Heart right ventricle (tissue), 16 donors: Measurements from ENCODE around the gene RASSF1. TPM values are rescaled to one million over a fixed set of nuclear protein-coding genes. Genes with fewer than 3 reads are reported as not detected.
A peak's percentile ranks its signal among the peaks of the same experiment; 100 is the strongest.

Experiments used
- ATAC-seq, 8 donors: fragments of 200-7000 bp; cut with Tn5 transposase; one replicate each; pipeline ENCODE4 v1.9.1; 2020; ENCODE audit warnings: mild to moderate bottlenecking in 8 of 8, moderate library complexity in 8 of 8, moderate number of reproducible peaks in 1 of 8
- DNase-seq, 2 donors: peaks; one replicate each; pipeline ENCODE4 v3.0.0-alpha.2; 2020
- H3K27ac ChIP-seq, 10 donors: fragments of 200-600 bp; sonication (generic) in 2 of 10; one replicate each; pipeline versions ENCODE4 v1.5.0 to v1.8.0; 2020 to 2022; ENCODE audit warnings: mild to moderate bottlenecking in 3 of 10
- H3K27me3 ChIP-seq, 7 donors: fragments of 200-600 bp; one replicate each; pipeline ENCODE4 v1.8.0; 2021 to 2022; ENCODE audit warnings: mild to moderate bottlenecking in 2 of 7
- H3K36me3 ChIP-seq, 9 donors: fragments of 200-600 bp; sonication (generic) in 1 of 9; one replicate each; pipeline versions ENCODE4 v1.5.0 to v1.8.0; 2020 to 2022; ENCODE audit warnings: mild to moderate bottlenecking in 2 of 9
- H3K4me1 ChIP-seq, 9 donors: fragments of 200-600 bp; sonication (generic) in 1 of 9; one replicate each; pipeline versions ENCODE4 v1.5.0 to v1.8.0; 2020 to 2022; ENCODE audit warnings: mild to moderate bottlenecking in 4 of 9
- H3K4me3 ChIP-seq, 10 donors: fragments of 200-600 bp; sonication (generic) in 2 of 10; one replicate each; pipeline versions ENCODE4 v1.5.0 to v1.8.0; 2020 to 2022; ENCODE audit warnings: mild to moderate bottlenecking in 7 of 10, moderate library complexity in 2 of 10
- H3K9me3 ChIP-seq, 11 donors: fragments of 200-600 bp in 10 of 11; sonication (generic) in 2 of 11; one replicate each; pipeline versions ENCODE4 v1.5.0 to v1.8.0; 2013 to 2022; ENCODE audit warnings: mild to moderate bottlenecking in 2 of 11, control low read depth in 1 of 11, moderate library complexity in 1 of 11
- CTCF ChIP-seq, 9 donors: fragments of 200-600 bp; sonication (generic) in 2 of 9; IDR thresholded peaks; one replicate each; pipeline versions ENCODE4 v1.5.0 to v1.8.0; 2021 to 2022; ENCODE audit warnings: antibody characterized with exemption in 9 of 9, mild to moderate bottlenecking in 5 of 9, moderate library complexity in 1 of 9
- WGBS, 2 donors: extraction: QIAGEN DNeasy Blood & Tissue Kit; methylation state at CpG; one replicate each; pipeline ENCODE4 v1.1.7; 2013; ENCODE audit warnings: inconsistent platforms in 1 of 2; 5-methylcytosine and 5-hydroxymethylcytosine counted together
- intact Hi-C, 10 donors: fragments of 100-400 bp; cut with DNase I; formaldehyde crosslinking; loops; one replicate each; pipeline versions ENCODE4 v1.11.1 to v1.14.2; 2022
- polyA plus RNA-seq, 2 donors: library from polyadenylated mRNA; stranded (reverse); fragments of 200-250 nt; gene quantifications; one replicate each; pipeline ENCODE4 v1.2.3, GENCODE V29; 2013
- total RNA-seq, 10 donors: library from RNA; stranded (reverse); fragmentation: NEBNext Ultra II Directional in 3 of 10; extraction: Animal tissue kit (Norgen Biotek cat#: 25700) in 3 of 10; gene quantifications; one replicate each; pipeline versions ENCODE4 v1.2.1 to v1.2.4, GENCODE V29; 2021 to 2023
- donor health status: Arrhythmogenic right ventricular cardiomyopathy.
- donor health status: ischemic (EF 13 %, LVEDD 7.1; RV severe dilation, severe dysfunction).
- donor health status: healthy with polysubstance abuse.
- donor health status: DM: no; HTN: yes; CAD: no.
- donor health status: DM: no; HTN: no; CAD: no.
- donor health status: ischemic (EF 25% LVEDD 6.9; RV normal size, moderate dysfunction).
- donor health status: ischemic (EF 25% LVEDD 5.7; RV mildly dilated, moderate dysfunction).
- donor health status: healthy.
- donor health status: DM: yes; HTN: yes; CAD: no.
- donor health status: Ischemic cardiomyopathy.
- donor health status: ischemic (EF 35%, LVEDD 5.7; RV mildly dilated, moderate dysfunction).
- donor health status: nonischemic (EF 11% LVEDD 7.7; RV severe dilation, severe dysfunction).
- donor health status: DM: yes; HTN: yes; CAD: no.
- donor health status: PGD.
- donor health status: ischemic (EF 29% LVEDD 5.4; RV normal size, mild dysfunction).
- donor health status: nonischemic (EF 23%, LVEDD 6.1; RV moderate dilation, normal function).

Gene RASSF1
- total and polyA plus RNA-seq, 12 donors, result 9.9 to 59.8 (median 13.1) TPM

DNA sequence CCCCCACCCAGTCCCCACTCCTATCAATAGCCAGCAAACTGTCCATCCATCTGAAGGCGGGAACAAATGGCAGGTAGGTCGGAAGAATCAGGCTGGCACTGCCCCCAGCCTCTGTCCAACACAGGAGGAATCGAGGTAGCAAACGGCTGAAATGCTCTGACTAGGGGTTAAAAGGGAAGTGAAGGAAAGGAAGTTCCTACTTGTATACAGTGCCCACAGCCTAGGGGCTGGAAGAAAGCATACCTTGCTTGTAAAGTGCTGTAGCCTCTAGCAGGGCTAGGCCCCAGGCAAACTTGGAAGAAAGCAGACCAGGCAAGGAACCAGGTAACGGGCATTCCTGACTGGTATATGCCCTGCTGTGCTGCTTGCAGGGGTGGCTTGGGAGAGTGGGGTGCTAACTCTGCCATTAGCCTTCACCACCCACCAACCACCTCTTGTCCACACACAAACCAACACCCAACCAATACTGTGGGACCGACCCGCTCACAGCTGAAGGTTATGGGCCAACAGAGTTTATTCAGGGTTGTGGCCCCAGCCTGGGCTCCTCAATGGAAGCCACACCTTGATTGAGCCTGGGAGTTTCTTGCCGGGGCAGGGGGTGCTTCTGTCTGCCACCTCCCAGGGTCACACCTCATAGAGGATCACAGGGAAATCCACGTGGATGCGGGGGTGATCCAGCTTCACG lies 15.0 kb downstream of the RASSF1 start:
- Histone ChIP-seq H3K27me3 (no peaks in the 10 kb centered on the region), H3K4me1 (peaks cover 21 to 70% (median 55%) of the 10 kb centered on the region in 9 donors), H3K27ac (peak overlapping the region; percentile 40 to 99 (median 96)), H3K4me3 (no peak overlapping the region), H3K9me3 (no peaks in the 10 kb centered on the region), H3K36me3 (peaks cover 0 to 41% (median 19%) of the 10 kb centered on the region in 9 donors)
- intact Hi-C loops, result loop anchor here in 3 of 10 donors (2.0 to 10.0 kb wide), 3 partner anchors 51 to 99 kb away; partner anchors contain the start of gene SEMA3B (in 1 of the 3)
- WGBS, 2 donors, result 88 to 95% methylated on average over 11 of the region's 11 CpGs
- no peak for TF ChIP-seq CTCF (IDR thresholded peaks at IDR 0.05)
- no peak for ATAC-seq
- DNase-seq, result no peak

DNA sequence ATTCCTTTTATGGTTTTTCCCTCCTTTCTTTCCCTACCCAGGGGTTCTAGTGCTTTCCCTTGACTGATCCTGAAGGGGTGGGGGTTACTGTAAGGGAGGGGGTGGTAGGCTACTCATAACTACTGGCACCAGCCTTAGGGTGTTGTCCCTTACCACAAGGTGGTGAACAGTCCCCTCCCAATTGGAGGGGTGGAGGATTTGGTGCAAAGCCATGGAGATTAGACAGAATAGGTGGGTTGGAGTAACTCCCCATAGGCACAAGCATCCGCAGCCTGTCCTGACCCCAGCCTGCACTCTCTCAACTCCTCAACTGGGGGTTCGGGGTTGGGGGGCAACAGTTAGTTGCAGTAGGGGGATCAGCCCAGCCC lies 15.5 kb downstream of the RASSF1 start:
- 84 to 88% methylated on average over 2 of the region's 2 CpGs for WGBS, 2 donors
- no peak for ATAC-seq
- H3K4me1 ChIP-seq, result peaks cover 25 to 75% (median 60%) of the 10 kb centered on the region in 9 donors
- H3K36me3 ChIP-seq, result peaks cover 0 to 36% (median 14%) of the 10 kb centered on the region in 9 donors
- no peak for DNase-seq
- no peaks in the 10 kb centered on the region for H3K9me3 ChIP-seq
- no peak for TF ChIP-seq CTCF (IDR thresholded peaks at IDR 0.05)
- peak overlapping the region; percentile 48 to 99 (median 97) for H3K27ac ChIP-seq
- H3K4me3 ChIP-seq, result no peak overlapping the region
- intact Hi-C loops, result loop anchor here in 3 of 10 donors (2.0 to 10.0 kb wide), 3 partner anchors 50 to 98 kb away; partner anchors contain the start of gene SEMA3B (in 1 of the 3)
- no peaks in the 10 kb centered on the region for H3K27me3 ChIP-seq

GRCh38 chr3:50324351-50325112 lies 16.1 kb downstream of the RASSF1 start:
- Histone ChIP-seq H3K4me1 (peaks cover 26 to 81% (median 66%) of the 10 kb centered on the region in 9 donors), H3K36me3 (peaks cover 0 to 36% (median 8%) of the 10 kb centered on the region in 9 donors), H3K9me3 (no peaks in the 10 kb centered on the region), H3K4me3 (peak overlapping the region in 1 of 10 donors; percentile 11), H3K27me3 (no peaks in the 10 kb centered on the region), H3K27ac (peak overlapping the region; percentile 91 to 99 (median 97))
- ATAC-seq (peak in 6 of 8 donors; percentile 7 to 26 (median 20)), DNase-seq (peak; percentile 78 to 82)
- WGBS, 2 donors, result 36 to 41% methylated on average over 4 of the region's 4 CpGs
- peak; percentile 76 to 93 (median 87) for TF ChIP-seq CTCF (IDR thresholded peaks at IDR 0.05)
- intact Hi-C loops, result loop anchor here in 5 of 10 donors (1.0 to 10.0 kb wide), 7 partner anchors 50 to 98 kb away; partner anchors contain the start of genes GNAI2 (in 1 of the 5) and SEMA3B (in 1 of the 5)

DNA sequence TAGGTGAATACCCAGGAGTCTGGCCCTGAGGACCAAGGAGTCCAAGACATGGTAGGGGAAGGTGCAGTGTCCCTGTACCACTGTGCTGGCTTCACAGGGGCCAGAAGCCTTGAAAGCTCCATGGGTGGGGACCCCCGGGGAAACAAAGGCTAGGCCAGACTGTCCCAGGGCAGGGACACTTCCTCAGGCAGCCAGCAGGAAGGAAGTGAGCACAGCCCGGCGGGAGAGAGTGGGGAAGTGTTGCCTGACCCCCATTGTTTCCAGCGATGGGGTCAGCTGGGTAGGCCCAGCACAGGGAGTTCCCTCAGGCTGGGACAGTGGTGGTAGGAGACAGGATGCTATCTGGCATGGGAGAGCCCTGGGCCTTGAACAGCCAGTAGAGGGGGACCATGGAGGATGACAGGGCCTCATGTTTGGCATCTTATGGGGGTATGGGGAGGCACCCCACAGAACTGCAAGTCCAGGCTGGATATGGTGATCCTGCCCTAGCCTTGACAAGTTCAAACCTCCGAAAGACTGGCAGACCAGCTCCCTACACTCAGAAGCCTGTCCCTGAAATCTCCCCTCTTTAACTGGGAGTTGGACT lies 16.9 kb downstream of the RASSF1 start:
- Histone ChIP-seq H3K4me3 (peak overlapping the region in 6 of 10 donors; percentile 12 to 86 (median 78)), H3K4me1 (peaks cover 29 to 85% (median 70%) of the 10 kb centered on the region in 9 donors), H3K36me3 (peaks cover 0 to 37% (median 12%) of the 10 kb centered on the region in 9 donors), H3K27me3 (no peaks in the 10 kb centered on the region), H3K9me3 (no peaks in the 10 kb centered on the region), H3K27ac (peak overlapping the region; percentile 91 to 99 (median 97))
- DNase-seq (peak; percentile 73 to 77), ATAC-seq (peak; percentile 1 to 58 (median 44))
- intact Hi-C loops, result loop anchor here in 5 of 10 donors (1.0 to 10.0 kb wide), 7 partner anchors 49 to 97 kb away; partner anchors contain the start of genes GNAI2 (in 1 of the 5) and SEMA3B (in 1 of the 5)
- peak in 3 of 9 donors; percentile 13 to 22 (median 15) for TF ChIP-seq CTCF (IDR thresholded peaks at IDR 0.05)
- 49 to 61% methylated on average over 5 of the region's 5 CpGs for WGBS, 2 donors
